HG02763 (cell line): ENCODE results near the gene TSC22D2.

Experiments used
- ATAC-seq: cut with Tn5 transposase; IDR thresholded peaks from one replicate; pipeline ENCODE4 v1.9.1; 2021; ENCODE audit warnings: mild to moderate bottlenecking, moderate library complexity; ENCODE audit not compliant: unreplicated experiment

The TSC22D2 gene

GRCh38 chr3:150408221-150409124, at the start of gene TSC22D2:
TSC22D2 (plus strand) TSS chr3:150408298; CDS start chr3:150409351, 1,053 bp downstream.
- ATAC-seq = peak; percentile 63

- ATAC-seq = no peak
Observed at GRCh38 chr3:150359381-150359780, 48.7 kb upstream of the TSC22D2 start.

- ATAC-seq = no peak
Observed at GRCh38 chr3:150360966-150361365, 47.1 kb upstream of the TSC22D2 start.

GRCh38 chr3:150362515-150363302, 45.4 kb upstream of the TSC22D2 start:
- no peak for ATAC-seq

- ATAC-seq = no peak
Observed at GRCh38 chr3:150363420-150363819, 44.7 kb upstream of the TSC22D2 start.

GRCh38 chr3:150365132-150365604, 42.9 kb upstream of the TSC22D2 start:
- ATAC-seq = no peak

- no peak for ATAC-seq
Observed at GRCh38 chr3:150367757-150368156, 40.3 kb upstream of the TSC22D2 start.

- no peak for ATAC-seq
Observed at GRCh38 chr3:150370122-150370602, 37.9 kb upstream of the TSC22D2 start.

- ATAC-seq = no peak
Observed at GRCh38 chr3:150370999-150371398, 37.1 kb upstream of the TSC22D2 start.

- no peak for ATAC-seq
Observed at GRCh38 chr3:150371741-150372254, 36.3 kb upstream of the TSC22D2 start.

- peak; percentile 22 for ATAC-seq
Observed at GRCh38 chr3:150372320-150372719, 35.8 kb upstream of the TSC22D2 start.

GRCh38 chr3:150372722-150373121, 35.4 kb upstream of the TSC22D2 start:
- peak; percentile 45 for ATAC-seq

GRCh38 chr3:150373234-150373875, 34.7 kb upstream of the TSC22D2 start:
- ATAC-seq = no peak

GRCh38 chr3:150374975-150375374, 33.1 kb upstream of the TSC22D2 start:
- no peak for ATAC-seq

GRCh38 chr3:150376001-150376848, 31.9 kb upstream of the TSC22D2 start:
- ATAC-seq = no peak

- no peak for ATAC-seq
Observed at GRCh38 chr3:150377601-150378300, 30.3 kb upstream of the TSC22D2 start.

GRCh38 chr3:150378301-150378748, 29.8 kb upstream of the TSC22D2 start:
- no peak for ATAC-seq

GRCh38 chr3:150379469-150379868, 28.6 kb upstream of the TSC22D2 start:
- no peak for ATAC-seq
